Bronchial epithelial cell (primary cell): ENCODE data around the gene C3orf52. TPM values are rescaled to one million over a fixed set of nuclear protein-coding genes. Genes with fewer than 3 reads are reported as not detected.

Experiments used
- DNase-seq: peaks from one replicate; pipeline ENCODE4 v3.0.0-alpha.2; 2010; ENCODE audit warnings: low read depth
- FAIRE-seq: peaks from 2 replicates; lab custom pipeline; 2011; peaks lifted over from hg19 to GRCh38; lab: Jason Lieb, UNC
- H3K27me3 ChIP-seq: 2 replicates; pipeline ENCODE4 v1.5.1; 2011; ENCODE audit warnings: low read length; ENCODE audit not compliant: control insufficient read depth, insufficient read depth
- H3K36me3 ChIP-seq: 2 replicates; pipeline ENCODE4 v1.5.1; 2011; ENCODE audit warnings: low read length; ENCODE audit not compliant: control insufficient read depth, insufficient read depth
- H3K4me3 ChIP-seq: 2 replicates; pipeline ENCODE4 v1.5.1; 2011; ENCODE audit warnings: mild to moderate bottlenecking, low read depth, low read length, control low read depth
- CTCF ChIP-seq: IDR thresholded peaks from 2 replicates; pipeline ENCODE4 v1.5.1; 2011; ENCODE audit warnings: mild to moderate bottlenecking, moderate library complexity, low read length, control low read depth, inconsistent platforms; ENCODE audit not compliant: insufficient read depth, severe bottlenecking
- total RNA-seq: library from RNA; depleted of rRNA; stranded (reverse); fragments of >200 nt; gene quantifications from 2 replicates; pipeline ENCODE4 v1.2.1, GENCODE V29; 2014

The C3orf52 gene
- total RNA-seq, 1 donor from 2014 or later: 45.5 TPM

GRCh38 chr3:112078125-112079083 is 7.8 kb upstream of the C3orf52 start:
- no peaks in the 10 kb centered on the region for H3K27me3 ChIP-seq
- no peak for FAIRE-seq
- H3K4me3 ChIP-seq: no peak overlapping the region
- TF ChIP-seq CTCF: no peak
- peak; percentile 71 for DNase-seq
- H3K36me3 ChIP-seq: no peaks in the 10 kb centered on the region

DNA sequence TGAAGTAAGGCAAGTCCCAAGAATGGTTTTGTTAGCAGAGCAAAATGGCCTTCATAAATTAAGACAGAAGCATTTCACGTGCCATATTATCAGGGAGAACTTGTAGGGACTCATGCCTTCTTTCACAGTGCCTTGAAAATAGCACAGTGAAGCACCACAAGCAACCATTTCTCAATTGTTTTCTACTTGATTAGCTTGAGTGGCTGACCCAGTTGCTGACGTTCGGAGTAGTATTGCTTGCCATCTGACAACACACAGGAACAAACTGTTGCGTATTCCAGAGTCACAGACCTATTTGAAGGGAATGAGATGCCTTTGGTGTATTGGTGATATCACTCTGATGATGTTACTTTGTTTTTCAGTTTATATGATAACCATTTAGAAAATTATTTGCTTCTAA is 3.0 kb upstream of the C3orf52 start:
- FAIRE-seq (no peak), DNase-seq (no peak)

DNA sequence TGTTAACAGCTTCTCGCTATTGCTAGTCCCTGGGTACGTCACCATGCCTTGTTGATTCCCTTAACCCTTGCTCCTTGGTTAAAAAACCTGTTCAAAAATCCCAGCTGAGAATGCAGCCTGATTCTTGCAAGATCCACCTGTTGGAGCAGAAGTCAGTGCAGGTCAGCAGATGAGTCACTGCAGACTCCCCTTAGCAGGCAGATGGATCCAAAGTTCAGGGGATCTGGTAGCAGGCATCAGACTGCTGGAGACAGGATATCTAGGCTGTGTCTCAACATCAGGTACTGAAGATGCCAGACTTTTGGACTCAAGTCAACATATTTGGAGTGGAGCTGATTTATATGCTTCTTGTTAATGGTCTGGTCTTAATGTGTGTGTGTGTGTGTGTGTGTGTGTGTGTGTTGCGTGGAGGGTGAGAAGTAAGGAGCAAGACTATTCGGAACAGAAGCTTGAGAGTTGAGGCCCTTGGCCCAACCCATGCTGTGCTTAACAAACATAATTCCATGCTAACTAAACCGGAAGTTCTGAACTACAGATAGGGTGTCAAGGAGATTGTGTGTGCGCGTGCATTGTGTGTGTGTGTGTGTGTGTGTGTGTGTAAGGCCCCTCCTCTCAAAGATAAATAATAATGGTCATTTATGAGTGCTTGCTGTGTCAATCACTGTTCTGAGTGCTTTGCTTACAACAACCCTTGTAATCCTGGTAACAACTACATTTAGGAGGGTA is 1.0 kb upstream of the C3orf52 start:
- no peak for TF ChIP-seq CTCF
- Histone ChIP-seq H3K27me3 (no peaks in the 10 kb centered on the region), H3K4me3 (no peak overlapping the region), H3K36me3 (peaks cover 2% of the 10 kb centered on the region)
- FAIRE-seq (peak; percentile 40), DNase-seq (peak; percentile 68)

More for the DNA sequence above, 3.0 kb upstream of the C3orf52 start:
- Histone ChIP-seq H3K27me3 (no peaks in the 10 kb centered on the region), H3K36me3 (no peaks in the 10 kb centered on the region), H3K4me3 (no peak overlapping the region)
- no peak for TF ChIP-seq CTCF

DNA sequence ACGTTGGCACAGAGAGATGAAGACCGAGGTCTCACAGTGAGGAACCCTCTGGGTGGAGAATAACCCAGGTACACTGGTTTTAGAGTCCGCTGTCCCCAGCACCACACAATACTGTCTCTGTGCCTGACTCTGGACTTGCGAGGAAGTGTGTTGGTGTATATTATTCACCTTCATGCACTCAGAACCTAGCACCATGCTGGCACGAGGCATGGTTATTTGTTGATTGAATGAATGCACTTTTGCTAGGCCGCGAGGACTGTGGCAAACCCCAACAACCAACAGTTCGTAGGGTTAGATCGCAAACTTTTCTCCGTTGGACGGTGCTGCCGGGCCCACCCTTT is 484 bp upstream of the C3orf52 start:
- FAIRE-seq: no peak
- TF ChIP-seq CTCF: no peak

GRCh38 chr3:112086875-112087524 is 811 bp downstream of the C3orf52 start:
- no peak for TF ChIP-seq CTCF
- peak; percentile 90 for DNase-seq
- Histone ChIP-seq H3K27me3 (no peaks in the 10 kb centered on the region), H3K36me3 (peaks cover 2% of the 10 kb centered on the region), H3K4me3 (peak overlapping the region; percentile 68)
- no peak for FAIRE-seq

More for the DNA sequence above, 484 bp upstream of the C3orf52 start:
- DNase-seq: no peak
- H3K4me3 ChIP-seq: peak overlapping the region; percentile 68
- peaks cover 2% of the 10 kb centered on the region for H3K36me3 ChIP-seq
- no peaks in the 10 kb centered on the region for H3K27me3 ChIP-seq
